ENCODE measurements around the gene GGA2.

DNA sequence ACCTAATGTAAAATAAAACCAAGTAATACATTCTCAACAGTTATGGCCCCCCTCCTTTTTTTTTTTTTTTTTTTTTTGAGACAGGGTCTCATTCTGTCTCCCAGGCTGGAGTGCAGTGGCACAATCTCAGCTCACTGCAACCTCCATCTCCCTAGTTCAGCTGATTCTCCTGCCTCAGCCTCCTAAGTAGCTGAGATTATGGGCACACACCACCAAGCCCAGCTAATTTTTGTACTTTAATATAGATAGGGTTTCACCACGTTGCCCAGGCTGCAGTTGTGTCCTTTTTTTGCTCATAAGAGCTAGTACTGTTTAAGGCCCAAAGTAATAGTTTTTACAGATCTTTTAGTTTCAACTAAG, 28.6 kb upstream of the GGA2 start:
- TF ChIP-seq, protein P1, sequence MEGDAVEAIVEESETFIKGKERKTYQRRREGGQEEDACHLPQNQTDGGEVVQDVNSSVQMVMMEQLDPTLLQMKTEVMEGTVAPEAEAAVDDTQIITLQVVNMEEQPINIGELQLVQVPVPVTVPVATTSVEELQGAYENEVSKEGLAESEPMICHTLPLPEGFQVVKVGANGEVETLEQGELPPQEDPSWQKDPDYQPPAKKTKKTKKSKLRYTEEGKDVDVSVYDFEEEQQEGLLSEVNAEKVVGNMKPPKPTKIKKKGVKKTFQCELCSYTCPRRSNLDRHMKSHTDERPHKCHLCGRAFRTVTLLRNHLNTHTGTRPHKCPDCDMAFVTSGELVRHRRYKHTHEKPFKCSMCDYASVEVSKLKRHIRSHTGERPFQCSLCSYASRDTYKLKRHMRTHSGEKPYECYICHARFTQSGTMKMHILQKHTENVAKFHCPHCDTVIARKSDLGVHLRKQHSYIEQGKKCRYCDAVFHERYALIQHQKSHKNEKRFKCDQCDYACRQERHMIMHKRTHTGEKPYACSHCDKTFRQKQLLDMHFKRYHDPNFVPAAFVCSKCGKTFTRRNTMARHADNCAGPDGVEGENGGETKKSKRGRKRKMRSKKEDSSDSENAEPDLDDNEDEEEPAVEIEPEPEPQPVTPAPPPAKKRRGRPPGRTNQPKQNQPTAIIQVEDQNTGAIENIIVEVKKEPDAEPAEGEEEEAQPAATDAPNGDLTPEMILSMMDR (IDR thresholded peaks at IDR 0.05), result no peak
- TF ChIP-seq POLR2A (IDR thresholded peaks at IDR 0.05), result no peak

All from sigmoid colon (tissue), 3 donors.